ENCODE results near the gene MIEN1. TPM values are rescaled to one million over a fixed set of nuclear protein-coding genes. Genes with fewer than 3 reads are reported as not detected.
A peak's percentile ranks its signal among the peaks of the same experiment; 100 is the strongest.

The MIEN1 gene
- total and polyA plus RNA-seq, 2 of the 13 experiments (the other 11 are each of a cell fraction or from before 2014, with no cell fraction given), result 40.6 to 56.6 TPM

DNA sequence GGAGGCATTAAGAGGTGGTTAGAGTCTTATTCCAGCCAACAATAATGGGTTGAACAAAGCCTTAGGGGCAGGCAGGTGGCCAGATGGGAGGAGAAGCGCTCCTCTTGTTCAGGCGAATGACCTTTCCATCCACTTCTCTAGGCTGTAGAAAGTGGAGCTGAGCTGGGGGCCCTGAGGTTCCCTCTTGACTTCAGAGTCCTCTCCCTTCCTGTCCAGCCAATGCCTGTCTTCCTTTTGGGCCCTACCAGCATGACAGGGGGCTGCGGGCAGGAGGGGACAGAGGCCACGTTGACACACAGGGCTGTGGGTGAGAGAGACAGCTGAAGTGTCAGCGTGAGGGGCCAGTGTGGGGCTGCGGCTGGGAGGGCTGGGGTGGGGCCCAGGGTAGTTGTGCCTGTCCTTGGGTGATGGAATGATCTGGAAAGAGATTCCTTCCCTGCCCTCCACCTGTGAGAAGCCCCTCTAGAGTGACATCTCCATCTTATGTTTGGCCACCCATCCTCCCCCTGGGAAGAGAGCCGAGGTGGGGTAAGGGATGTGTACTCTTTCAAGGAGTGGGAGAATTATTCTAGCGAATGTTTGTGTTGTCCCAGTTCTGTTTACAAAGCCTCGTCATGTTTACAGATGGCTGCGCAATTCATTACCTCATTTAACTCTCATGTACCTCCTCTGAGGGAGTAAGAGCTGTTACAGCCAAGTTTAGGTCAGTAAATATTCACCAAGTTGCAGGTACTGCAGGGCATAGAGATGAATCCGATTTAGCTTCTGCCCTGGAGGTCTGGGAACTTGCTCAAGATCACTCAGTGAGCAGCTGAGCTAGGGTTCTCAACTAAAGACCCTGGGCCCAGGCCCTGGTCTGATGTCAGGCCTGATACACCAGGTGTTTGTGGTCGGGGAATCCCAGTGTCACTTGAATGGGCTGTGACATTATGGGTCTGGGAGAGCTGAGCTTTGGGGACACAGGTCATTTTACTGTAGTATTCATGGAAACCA lies 27.1 kb downstream of the MIEN1 start (continued):
- TF ChIP-seq, protein P1, sequence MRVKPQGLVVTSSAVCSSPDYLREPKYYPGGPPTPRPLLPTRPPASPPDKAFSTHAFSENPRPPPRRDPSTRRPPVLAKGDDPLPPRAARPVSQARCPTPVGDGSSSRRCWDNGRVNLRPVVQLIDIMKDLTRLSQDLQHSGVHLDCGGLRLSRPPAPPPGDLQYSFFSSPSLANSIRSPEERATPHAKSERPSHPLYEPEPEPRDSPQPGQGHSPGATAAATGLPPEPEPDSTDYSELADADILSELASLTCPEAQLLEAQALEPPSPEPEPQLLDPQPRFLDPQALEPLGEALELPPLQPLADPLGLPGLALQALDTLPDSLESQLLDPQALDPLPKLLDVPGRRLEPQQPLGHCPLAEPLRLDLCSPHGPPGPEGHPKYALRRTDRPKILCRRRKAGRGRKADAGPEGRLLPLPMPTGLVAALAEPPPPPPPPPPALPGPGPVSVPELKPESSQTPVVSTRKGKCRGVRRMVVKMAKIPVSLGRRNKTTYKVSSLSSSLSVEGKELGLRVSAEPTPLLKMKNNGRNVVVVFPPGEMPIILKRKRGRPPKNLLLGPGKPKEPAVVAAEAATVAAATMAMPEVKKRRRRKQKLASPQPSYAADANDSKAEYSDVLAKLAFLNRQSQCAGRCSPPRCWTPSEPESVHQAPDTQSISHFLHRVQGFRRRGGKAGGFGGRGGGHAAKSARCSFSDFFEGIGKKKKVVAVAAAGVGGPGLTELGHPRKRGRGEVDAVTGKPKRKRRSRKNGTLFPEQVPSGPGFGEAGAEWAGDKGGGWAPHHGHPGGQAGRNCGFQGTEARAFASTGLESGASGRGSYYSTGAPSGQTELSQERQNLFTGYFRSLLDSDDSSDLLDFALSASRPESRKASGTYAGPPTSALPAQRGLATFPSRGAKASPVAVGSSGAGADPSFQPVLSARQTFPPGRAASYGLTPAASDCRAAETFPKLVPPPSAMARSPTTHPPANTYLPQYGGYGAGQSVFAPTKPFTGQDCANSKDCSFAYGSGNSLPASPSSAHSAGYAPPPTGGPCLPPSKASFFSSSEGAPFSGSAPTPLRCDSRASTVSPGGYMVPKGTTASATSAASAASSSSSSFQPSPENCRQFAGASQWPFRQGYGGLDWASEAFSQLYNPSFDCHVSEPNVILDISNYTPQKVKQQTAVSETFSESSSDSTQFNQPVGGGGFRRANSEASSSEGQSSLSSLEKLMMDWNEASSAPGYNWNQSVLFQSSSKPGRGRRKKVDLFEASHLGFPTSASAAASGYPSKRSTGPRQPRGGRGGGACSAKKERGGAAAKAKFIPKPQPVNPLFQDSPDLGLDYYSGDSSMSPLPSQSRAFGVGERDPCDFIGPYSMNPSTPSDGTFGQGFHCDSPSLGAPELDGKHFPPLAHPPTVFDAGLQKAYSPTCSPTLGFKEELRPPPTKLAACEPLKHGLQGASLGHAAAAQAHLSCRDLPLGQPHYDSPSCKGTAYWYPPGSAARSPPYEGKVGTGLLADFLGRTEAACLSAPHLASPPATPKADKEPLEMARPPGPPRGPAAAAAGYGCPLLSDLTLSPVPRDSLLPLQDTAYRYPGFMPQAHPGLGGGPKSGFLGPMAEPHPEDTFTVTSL (CRISPR knock-in tag; IDR thresholded peaks at IDR 0.05; ENCODE audit: borderline replicate concordance), result peak; percentile 86; the same call in 1 of the 2 replicates
- 0 out of 2 replicates have a peak, but pooled peaks have one; percentile 48 for TF ChIP-seq IRX3 (CRISPR knock-in tag; IDR thresholded peaks at IDR 0.05; ENCODE audit: borderline replicate concordance, low read depth)
- TF ChIP-seq ADNP (CRISPR knock-in tag; IDR thresholded peaks at IDR 0.05), result no peak
- TF ChIP-seq DNMT1 (CRISPR knock-in tag; IDR thresholded peaks at IDR 0.05), result peak; percentile 84
- peak; percentile 71 for TF ChIP-seq FOXK2 (IDR thresholded peaks at IDR 0.05)
- TF ChIP-seq GZF1 (CRISPR knock-in tag; IDR thresholded peaks at IDR 0.05), result 0 out of 2 replicates have a peak, but pooled peaks have one; percentile 16
- peak; percentile 88 for TF ChIP-seq SMAD3 (CRISPR knock-in tag; IDR thresholded peaks at IDR 0.05)
- TF ChIP-seq, protein P2, sequence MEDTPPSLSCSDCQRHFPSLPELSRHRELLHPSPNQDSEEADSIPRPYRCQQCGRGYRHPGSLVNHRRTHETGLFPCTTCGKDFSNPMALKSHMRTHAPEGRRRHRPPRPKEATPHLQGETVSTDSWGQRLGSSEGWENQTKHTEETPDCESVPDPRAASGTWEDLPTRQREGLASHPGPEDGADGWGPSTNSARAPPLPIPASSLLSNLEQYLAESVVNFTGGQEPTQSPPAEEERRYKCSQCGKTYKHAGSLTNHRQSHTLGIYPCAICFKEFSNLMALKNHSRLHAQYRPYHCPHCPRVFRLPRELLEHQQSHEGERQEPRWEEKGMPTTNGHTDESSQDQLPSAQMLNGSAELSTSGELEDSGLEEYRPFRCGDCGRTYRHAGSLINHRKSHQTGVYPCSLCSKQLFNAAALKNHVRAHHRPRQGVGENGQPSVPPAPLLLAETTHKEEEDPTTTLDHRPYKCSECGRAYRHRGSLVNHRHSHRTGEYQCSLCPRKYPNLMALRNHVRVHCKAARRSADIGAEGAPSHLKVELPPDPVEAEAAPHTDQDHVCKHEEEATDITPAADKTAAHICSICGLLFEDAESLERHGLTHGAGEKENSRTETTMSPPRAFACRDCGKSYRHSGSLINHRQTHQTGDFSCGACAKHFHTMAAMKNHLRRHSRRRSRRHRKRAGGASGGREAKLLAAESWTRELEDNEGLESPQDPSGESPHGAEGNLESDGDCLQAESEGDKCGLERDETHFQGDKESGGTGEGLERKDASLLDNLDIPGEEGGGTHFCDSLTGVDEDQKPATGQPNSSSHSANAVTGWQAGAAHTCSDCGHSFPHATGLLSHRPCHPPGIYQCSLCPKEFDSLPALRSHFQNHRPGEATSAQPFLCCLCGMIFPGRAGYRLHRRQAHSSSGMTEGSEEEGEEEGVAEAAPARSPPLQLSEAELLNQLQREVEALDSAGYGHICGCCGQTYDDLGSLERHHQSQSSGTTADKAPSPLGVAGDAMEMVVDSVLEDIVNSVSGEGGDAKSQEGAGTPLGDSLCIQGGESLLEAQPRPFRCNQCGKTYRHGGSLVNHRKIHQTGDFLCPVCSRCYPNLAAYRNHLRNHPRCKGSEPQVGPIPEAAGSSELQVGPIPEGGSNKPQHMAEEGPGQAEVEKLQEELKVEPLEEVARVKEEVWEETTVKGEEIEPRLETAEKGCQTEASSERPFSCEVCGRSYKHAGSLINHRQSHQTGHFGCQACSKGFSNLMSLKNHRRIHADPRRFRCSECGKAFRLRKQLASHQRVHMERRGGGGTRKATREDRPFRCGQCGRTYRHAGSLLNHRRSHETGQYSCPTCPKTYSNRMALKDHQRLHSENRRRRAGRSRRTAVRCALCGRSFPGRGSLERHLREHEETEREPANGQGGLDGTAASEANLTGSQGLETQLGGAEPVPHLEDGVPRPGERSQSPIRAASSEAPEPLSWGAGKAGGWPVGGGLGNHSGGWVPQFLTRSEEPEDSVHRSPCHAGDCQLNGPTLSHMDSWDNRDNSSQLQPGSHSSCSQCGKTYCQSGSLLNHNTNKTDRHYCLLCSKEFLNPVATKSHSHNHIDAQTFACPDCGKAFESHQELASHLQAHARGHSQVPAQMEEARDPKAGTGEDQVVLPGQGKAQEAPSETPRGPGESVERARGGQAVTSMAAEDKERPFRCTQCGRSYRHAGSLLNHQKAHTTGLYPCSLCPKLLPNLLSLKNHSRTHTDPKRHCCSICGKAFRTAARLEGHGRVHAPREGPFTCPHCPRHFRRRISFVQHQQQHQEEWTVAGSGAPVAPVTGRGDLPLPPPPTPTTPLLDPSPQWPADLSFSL (CRISPR knock-in tag; IDR thresholded peaks at IDR 0.05), result peak; percentile 78
- 0 out of 2 replicates have a peak, but pooled peaks have one; percentile 49 for TF ChIP-seq GTF3A (CRISPR knock-in tag; conservative IDR thresholded peaks at IDR 0.05)
- no peak for TF ChIP-seq NONO (IDR thresholded peaks at IDR 0.05)
- TF ChIP-seq NONO (CRISPR knock-in tag; conservative IDR thresholded peaks at IDR 0.05), result peak; percentile 71
- TF ChIP-seq NR2C2 (CRISPR knock-in tag; IDR thresholded peaks at IDR 0.05; ENCODE audit: borderline replicate concordance), result peak; percentile 83
- TF ChIP-seq ERF (CRISPR knock-in tag; IDR thresholded peaks at IDR 0.05), result peak; percentile 59; the same call in 1 of the 2 replicates
- peak; percentile 23; the same call in 1 of the 2 replicates for TF ChIP-seq CCDC6 (CRISPR knock-in tag; IDR thresholded peaks at IDR 0.05)
- peak; percentile 70; the same call in 1 of the 2 replicates for TF ChIP-seq ZMAT3 (CRISPR knock-in tag; conservative IDR thresholded peaks at IDR 0.05)
- peak; percentile 62 for TF ChIP-seq MED1 (CRISPR knock-in tag; IDR thresholded peaks at IDR 0.05)

Measured in HepG2 (cell line).